DMS53 treated with DMSO at 0.1 percent for 48 hours (cell line): ENCODE measurements around the gene GIPR.
"Not testable (repeated sequence)": the region's sequence is repeated elsewhere in the genome, so short reads cannot be mapped to it uniquely, and the experiment has no call there.

Experiments
- DNase-seq: peaks from one replicate; lab custom pipeline; 2025; ENCODE audit not compliant: unreplicated experiment; lab: John Stamatoyannopoulos, UW

GIPR gene

GRCh38 chr19:45691516-45692186, 23.6 kb downstream of the GIPR start, which contains the start of gene SNRPD2:
TSS of gene SNRPD2 (minus strand) at chr19:45691953. CDS start at chr19:45691888, 65 bp downstream.
- peak; percentile 97 for DNase-seq

GRCh38 chr19:45692187-45693105, 24.4 kb downstream of the GIPR start, which contains the start of gene QPCTL:
TSS of gene QPCTL (plus strand) at chr19:45692666. CDS start at chr19:45692704, 38 bp downstream.
- DNase-seq = peak; percentile 99

GRCh38 chr19:45693106-45693788, 25.2 kb downstream of the GIPR start:
- DNase-seq = peak; percentile 46

- DNase-seq = no peak
Observed at GRCh38 chr19:45701676-45702075, 33.7 kb downstream of the GIPR start.

GRCh38 chr19:45705115-45705514, 37.1 kb downstream of the GIPR start:
- DNase-seq = no peak

GRCh38 chr19:45705710-45706415, 37.8 kb downstream of the GIPR start:
- no peak for DNase-seq

GRCh38 chr19:45710356-45711130, 42.5 kb downstream of the GIPR start:
- DNase-seq = no peak

- DNase-seq = no peak
Observed at GRCh38 chr19:45711851-45712698, 44.1 kb downstream of the GIPR start.

GRCh38 chr19:45712699-45713067, 44.7 kb downstream of the GIPR start:
- DNase-seq = no peak

GRCh38 chr19:45713141-45713540, 45.1 kb downstream of the GIPR start:
- DNase-seq = no peak

GRCh38 chr19:45715139-45715538, 47.1 kb downstream of the GIPR start:
- no peak for DNase-seq

- peak; percentile 17 for DNase-seq
Observed at GRCh38 chr19:45716359-45717130, 48.5 kb downstream of the GIPR start.

- DNase-seq = peak; percentile 98
Observed at GRCh38 chr19:45717131-45717982, 49.3 kb downstream of the GIPR start.

GRCh38 chr19:45717983-45718650, 50.1 kb downstream of the GIPR start:
- DNase-seq = no peak

GRCh38 chr19:45720065-45720464, 52.0 kb downstream of the GIPR start:
- DNase-seq = not testable (repeated sequence)

GRCh38 chr19:45728683-45729082, 60.7 kb downstream of the GIPR start:
- not testable (repeated sequence) for DNase-seq

GRCh38 chr19:45729800-45730290, 61.8 kb downstream of the GIPR start:
- DNase-seq = no peak
